Adrenal gland (tissue), 5 donors: ENCODE data around the gene WBP11.

Experiments
- CTCF ChIP-seq, 6 experiments: fragments of 450-650 bp in 4 of 6; fragments of 200-600 bp in 2 of 6; sonication (generic) in 1 of 6; IDR thresholded peaks; 1 replicate in 5 of 6; 2 replicates in 1 of 6; pipeline versions ENCODE4 v1.5.1 to v1.8.0; 2016 to 2021; ENCODE audit warnings: antibody characterized with exemption in 6 of 6, mild to moderate bottlenecking in 2 of 6, moderate library complexity in 1 of 6
- POLR2A ChIP-seq, 2 donors: fragments of 450-650 bp; IDR thresholded peaks; one replicate each; pipeline ENCODE4 v1.6.1; 2017; ENCODE audit warnings: antibody characterized with exemption in 2 of 2, mild to moderate bottlenecking in 2 of 2, moderate library complexity in 1 of 2
- donor health status: DM: no; HTN: no; CAD: no.

GRCh38 chr12:14743061-14743460, 60.2 kb downstream of the WBP11 start:
- no peak for TF ChIP-seq CTCF (IDR thresholded peaks at IDR 0.05)
- no peak for TF ChIP-seq POLR2A (IDR thresholded peaks at IDR 0.05)
